ENCODE data around the gene HLA-DPB1.
"Not testable (repeated sequence)": the region's sequence is repeated elsewhere in the genome, so short reads cannot be mapped to it uniquely, and the experiment has no call there.

Gene HLA-DPB1

GRCh38 chr6:33075568-33076405 is at the start of gene HLA-DPB1:
HLA-DPB1 (plus strand) TSS chr6:33075990; CDS start chr6:33076042, 52 bp downstream.
- DNase-seq: peak in 2 of 56 donors; percentile 12 to 39

- DNase-seq: no peak
These were observed 47.5 kb upstream of the HLA-DPB1 start for GRCh38 chr6:33028220-33028849.

GRCh38 chr6:33029328-33030184 is 46.2 kb upstream of the HLA-DPB1 start:
- DNase-seq: peak in 10 of 56 donors; percentile 9 to 45 (median 20)

- DNase-seq: no peak
These were observed 45.5 kb upstream of the HLA-DPB1 start for GRCh38 chr6:33030245-33030644.

- no peak for DNase-seq
These were observed 41.2 kb upstream of the HLA-DPB1 start for GRCh38 chr6:33034554-33034953.

GRCh38 chr6:33036535-33036934 is 39.3 kb upstream of the HLA-DPB1 start:
- no peak for DNase-seq

GRCh38 chr6:33040157-33040556 is 35.6 kb upstream of the HLA-DPB1 start:
- no peak for DNase-seq

GRCh38 chr6:33049323-33050013 is 26.3 kb upstream of the HLA-DPB1 start:
- no peak for DNase-seq

- no peak for DNase-seq
These were observed 25.6 kb upstream of the HLA-DPB1 start for GRCh38 chr6:33050014-33050810.

- no peak for DNase-seq
These were observed 23.2 kb upstream of the HLA-DPB1 start for GRCh38 chr6:33052627-33053026.

GRCh38 chr6:33053230-33053629 is 22.6 kb upstream of the HLA-DPB1 start:
- DNase-seq: no peak

- no peak for DNase-seq
These were observed 18.3 kb upstream of the HLA-DPB1 start for GRCh38 chr6:33057222-33058150.

- DNase-seq: no peak
These were observed 13.8 kb upstream of the HLA-DPB1 start for GRCh38 chr6:33061987-33062386.

GRCh38 chr6:33063435-33063834 is 12.4 kb upstream of the HLA-DPB1 start:
- DNase-seq: not testable (repeated sequence)

- DNase-seq: no peak
These were observed 11.1 kb upstream of the HLA-DPB1 start for GRCh38 chr6:33064723-33065122.

GRCh38 chr6:33065312-33065711 is 10.5 kb upstream of the HLA-DPB1 start:
- no peak for DNase-seq

GRCh38 chr6:33066917-33067521 is 8.8 kb upstream of the HLA-DPB1 start:
- no peak for DNase-seq

GRCh38 chr6:33069021-33069738 is 6.6 kb upstream of the HLA-DPB1 start:
- DNase-seq: no peak
